ENCODE measurements around the gene METTL17. TPM values are rescaled to one million over a fixed set of nuclear protein-coding genes. Genes with fewer than 3 reads are reported as not detected.

The METTL17 gene
- total and polyA plus RNA-seq, 2 donors (not counting 3 experiments of a cell fraction or from before 2014, with no cell fraction given), result 60.6 to 90.6 TPM

GRCh38 chr14:21016413-21017190 lies 26.8 kb downstream of the METTL17 start:
- dilution Hi-C loops (cut with MboI; ENCODE audit: extremely low pct_ligation_motif_present, low sequenced_read_pairs) (no loop called here), intact Hi-C loops (cut with micrococcal nuclease) (no loop called here)
- Histone ChIP-seq H3K27me3 (ENCODE audit: control insufficient read depth in 2 of 2, insufficient read depth in 2 of 2, low read length in 2 of 2) (peaks cover 15 to 29% of the 10 kb centered on the region in 2 experiments), H3K36me3 (ENCODE audit: control insufficient read depth in 2 of 2, extremely low read depth in 1 of 2, insufficient read depth in 2 of 2, low read length in 2 of 2) (no peaks in the 10 kb centered on the region), H3K4me3 (replicated peaks in 1 of 3; ENCODE audit: insufficient read depth in 1 of 3, low read depth in 1 of 3, low read length in 3 of 3) (no peak overlapping the region), H3K4me1 (ENCODE audit: control insufficient read depth, extremely low read depth, insufficient read depth, low read length) (no peaks in the 10 kb centered on the region), H3K9me3 (replicated peaks; ENCODE audit: control insufficient read depth, insufficient read depth, low read length) (no peaks in the 10 kb centered on the region), H3K9me1 (replicated peaks; ENCODE audit: control insufficient read depth, extremely low read depth, insufficient read depth, low read length) (no peaks in the 10 kb centered on the region), H3K79me2 (ENCODE audit: control insufficient read depth, insufficient read depth, low read length) (no peaks in the 10 kb centered on the region), H3K9ac (replicated peaks; ENCODE audit: extremely low read depth, insufficient read depth, low read length) (no peak overlapping the region), H3K27ac (ENCODE audit: insufficient read depth, low read depth, low read length) (no peak overlapping the region), H4K20me1 (replicated peaks; ENCODE audit: control insufficient read depth, extremely low read depth, insufficient read depth, low read length) (no peaks in the 10 kb centered on the region), H3K4me2 (ENCODE audit: insufficient read depth, low read length) (no peak overlapping the region), H2AFZ (ENCODE audit: low read depth, low read length) (no peak overlapping the region)
- TF ChIP-seq, protein P1, sequence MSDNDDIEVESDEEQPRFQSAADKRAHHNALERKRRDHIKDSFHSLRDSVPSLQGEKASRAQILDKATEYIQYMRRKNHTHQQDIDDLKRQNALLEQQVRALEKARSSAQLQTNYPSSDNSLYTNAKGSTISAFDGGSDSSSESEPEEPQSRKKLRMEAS (IDR thresholded peaks at IDR 0.05; ENCODE audit: insufficient read depth, insufficient read length), result no peak
- TF ChIP-seq POLR2A (IDR thresholded peaks at IDR 0.05; ENCODE audit: low read depth, low read length), result no peak
- no peak for TF ChIP-seq GATA2 (IDR thresholded peaks at IDR 0.05; ENCODE audit: insufficient read depth, insufficient read length, low read depth, low read length)
- no peak for TF ChIP-seq POLR2AphosphoS5 (IDR thresholded peaks at IDR 0.05; ENCODE audit: insufficient read depth, low read depth, low read length)
- TF ChIP-seq CTCF (IDR thresholded peaks at IDR 0.05; ENCODE audit: extremely low read depth in 1 of 2, insufficient read depth in 1 of 2, low read depth in 1 of 2, low read length in 2 of 2), result no peak
- no peak for TF ChIP-seq MYC (IDR thresholded peaks at IDR 0.05; ENCODE audit: low read depth, low read length)
- TF ChIP-seq JUN (IDR thresholded peaks at IDR 0.05; ENCODE audit: borderline replicate concordance, insufficient read depth, insufficient read length, low read depth), result no peak
- no peak for TF ChIP-seq EZH2 (IDR thresholded peaks at IDR 0.05; ENCODE audit: borderline replicate concordance, low read depth, low read length, severe bottlenecking)
- no peak for TF ChIP-seq FOS (IDR thresholded peaks at IDR 0.05; ENCODE audit: borderline replicate concordance, insufficient read depth, low read length)
- ChIA-PET POLR2A (no interaction called here), CTCF (interaction anchor here (1.0 to 7.4 kb wide), 10 partner anchors 7 to 89 kb away, joined by 3 to 310 read pairs (median 27); partner anchors contain the start of genes NDRG2, RNASE7 and TMEM253)
- FAIRE-seq (no peak), DNase-seq (ENCODE audit: low read depth, low spot score) (no peak)
- no TSS peak for BruUV-seq (replicated peaks)

Measured in endothelial cell of umbilical vein (primary cell).